Neural progenitor cell (in vitro differentiated cells): Measurements from ENCODE around the gene BRD8.

Experiments used
- EZH2 ChIP-seq: fragments of 200-600 bp; sonication (generic); IDR thresholded peaks from 2 replicates; pipeline ENCODE4 v1.6.1; 2017; ENCODE audit warnings: antibody characterized with exemption, mild to moderate bottlenecking, moderate library complexity
- EZH2phosphoT487 ChIP-seq: fragments of 200-600 bp; sonication (generic); IDR thresholded peaks from 2 replicates; pipeline ENCODE4 v1.6.1; 2017; ENCODE audit warnings: antibody characterized with exemption
- TF ChIP-seq, protein P1 (sequence below): fragments of 200-600 bp; sonication (generic); IDR thresholded peaks from 2 replicates; pipeline ENCODE4 v1.5.1; 2017; ENCODE audit warnings: antibody characterized with exemption, mild to moderate bottlenecking

- no peak for TF ChIP-seq EZH2
- TF ChIP-seq, protein P1, sequence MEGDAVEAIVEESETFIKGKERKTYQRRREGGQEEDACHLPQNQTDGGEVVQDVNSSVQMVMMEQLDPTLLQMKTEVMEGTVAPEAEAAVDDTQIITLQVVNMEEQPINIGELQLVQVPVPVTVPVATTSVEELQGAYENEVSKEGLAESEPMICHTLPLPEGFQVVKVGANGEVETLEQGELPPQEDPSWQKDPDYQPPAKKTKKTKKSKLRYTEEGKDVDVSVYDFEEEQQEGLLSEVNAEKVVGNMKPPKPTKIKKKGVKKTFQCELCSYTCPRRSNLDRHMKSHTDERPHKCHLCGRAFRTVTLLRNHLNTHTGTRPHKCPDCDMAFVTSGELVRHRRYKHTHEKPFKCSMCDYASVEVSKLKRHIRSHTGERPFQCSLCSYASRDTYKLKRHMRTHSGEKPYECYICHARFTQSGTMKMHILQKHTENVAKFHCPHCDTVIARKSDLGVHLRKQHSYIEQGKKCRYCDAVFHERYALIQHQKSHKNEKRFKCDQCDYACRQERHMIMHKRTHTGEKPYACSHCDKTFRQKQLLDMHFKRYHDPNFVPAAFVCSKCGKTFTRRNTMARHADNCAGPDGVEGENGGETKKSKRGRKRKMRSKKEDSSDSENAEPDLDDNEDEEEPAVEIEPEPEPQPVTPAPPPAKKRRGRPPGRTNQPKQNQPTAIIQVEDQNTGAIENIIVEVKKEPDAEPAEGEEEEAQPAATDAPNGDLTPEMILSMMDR: no peak
- no peak for TF ChIP-seq EZH2phosphoT487
These were observed 17.7 kb downstream of the BRD8 start for GRCh38 chr5:138160706-138161105.
